Measurements from ENCODE around the gene QSER1. TPM values are rescaled to one million over a fixed set of nuclear protein-coding genes. Genes with fewer than 3 reads are reported as not detected.

The QSER1 gene
- total and polyA plus RNA-seq, 4 donors = 2.4 to 12.6 (median 7.1) TPM

DNA sequence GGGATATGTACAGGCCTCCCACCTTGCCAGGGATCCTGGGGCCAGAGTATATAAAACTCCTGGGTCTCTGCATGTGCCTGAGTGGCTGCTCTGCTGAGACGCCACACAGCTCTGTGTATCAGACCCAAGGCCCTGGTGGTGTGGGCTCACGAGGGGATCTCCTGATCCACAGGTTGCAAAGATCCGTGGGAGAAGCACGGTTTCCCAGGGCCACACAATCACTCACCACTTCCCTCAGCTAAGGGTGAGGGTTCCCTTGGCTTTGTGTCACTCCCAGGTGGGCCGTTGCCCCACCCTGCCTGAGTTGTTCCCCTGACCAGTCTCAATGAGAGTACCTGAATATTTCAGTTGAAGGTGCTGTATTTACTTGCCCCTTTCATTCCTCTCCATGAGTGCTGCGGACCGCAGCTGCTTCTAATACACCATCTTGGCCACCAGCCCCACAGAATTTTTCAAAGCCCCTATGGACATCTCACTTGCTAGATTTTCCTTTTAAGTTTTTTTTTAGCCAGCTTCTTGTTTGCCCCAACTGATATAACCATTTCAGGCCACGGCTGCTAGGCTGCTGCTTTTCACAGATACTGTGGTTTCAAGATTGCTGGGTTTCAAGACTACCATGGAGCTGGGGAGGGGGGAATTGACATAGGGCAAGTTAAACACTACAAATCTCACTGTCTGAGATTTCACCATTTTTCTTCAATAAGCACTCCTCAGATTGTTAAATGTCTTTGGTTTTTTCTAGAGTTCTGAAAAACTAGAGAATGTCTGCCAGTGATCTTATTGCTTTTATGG, 109.3 kb downstream of the QSER1 start:
- Histone ChIP-seq H3K27me3 (ENCODE audit: control insufficient read depth in 4 of 4, insufficient read depth in 4 of 4, low read length in 3 of 4) (no peaks in the 10 kb centered on the region), H3K9ac (ENCODE audit: low read depth in 1 of 2, low read length in 2 of 2) (no peak overlapping the region), H3K9me3 (ENCODE audit: control insufficient read depth in 4 of 4, low read length in 3 of 4) (no peaks in the 10 kb centered on the region), H3K4me3 (ENCODE audit: low read depth in 1 of 3, low read length in 3 of 3) (no peak overlapping the region), H3K27ac (ENCODE audit: low read depth in 1 of 2, low read length in 2 of 2) (no peak overlapping the region), H3K36me3 (ENCODE audit: control insufficient read depth in 4 of 4, insufficient read depth in 3 of 4, low read depth in 1 of 4, low read length in 3 of 4) (no peaks in the 10 kb centered on the region), H3K4me1 (ENCODE audit: control insufficient read depth in 4 of 4, insufficient read depth in 4 of 4, low read length in 3 of 4) (no peaks in the 10 kb centered on the region)
- no peak for DNase-seq (ENCODE audit: low spot score)
- TF ChIP-seq RXRA (IDR thresholded peaks at IDR 0.05) (no peak), SP1 (IDR thresholded peaks at IDR 0.05) (no peak), ATF3 (IDR thresholded peaks at IDR 0.05) (no peak), REST (IDR thresholded peaks at IDR 0.05) (no peak), FOXA1 (IDR thresholded peaks at IDR 0.05) (no peak), EGR1 (IDR thresholded peaks at IDR 0.05; ENCODE audit: low read depth in 2 of 2) (no peak), TAF1 (conservative IDR thresholded peaks at IDR 0.05) (no peak)
- WGBS = 93% methylated on average over 8 of the region's 8 CpGs

DNA sequence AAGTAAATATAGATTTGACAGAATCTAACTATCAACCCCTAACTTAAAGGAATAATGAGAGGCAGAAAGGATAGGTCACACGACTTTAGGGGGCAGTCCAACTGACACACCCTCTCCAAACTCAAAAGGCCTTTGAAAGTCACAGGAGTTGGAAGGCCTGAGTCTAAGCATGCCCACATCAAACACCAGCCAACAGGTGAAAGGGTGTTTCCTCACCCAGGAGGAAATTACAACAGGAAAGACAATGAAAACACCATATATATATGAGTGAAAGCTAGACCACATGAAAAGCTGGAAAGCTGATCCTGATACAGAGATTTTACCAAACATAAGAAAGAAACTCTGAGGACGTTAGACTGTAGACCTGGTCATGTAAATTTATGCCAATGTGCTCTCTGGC, 112.6 kb downstream of the QSER1 start:
- Histone ChIP-seq H3K4me1 (ENCODE audit: control insufficient read depth in 4 of 4, insufficient read depth in 4 of 4, low read length in 3 of 4) (no peaks in the 10 kb centered on the region), H3K4me3 (ENCODE audit: low read depth in 1 of 3, low read length in 3 of 3) (no peak overlapping the region), H3K27me3 (ENCODE audit: control insufficient read depth in 4 of 4, insufficient read depth in 4 of 4, low read length in 3 of 4) (no peaks in the 10 kb centered on the region), H3K36me3 (ENCODE audit: control insufficient read depth in 4 of 4, insufficient read depth in 3 of 4, low read depth in 1 of 4, low read length in 3 of 4) (no peaks in the 10 kb centered on the region), H3K27ac (ENCODE audit: low read depth in 1 of 2, low read length in 2 of 2) (no peak overlapping the region), H3K9ac (ENCODE audit: low read depth in 1 of 2, low read length in 2 of 2) (no peak overlapping the region), H3K9me3 (ENCODE audit: control insufficient read depth in 4 of 4, low read length in 3 of 4) (no peaks in the 10 kb centered on the region)
- WGBS = 69% methylated on average over 2 of the region's 2 CpGs
- no peak for DNase-seq (ENCODE audit: low spot score)
- no peak for TF ChIP-seq RXRA (IDR thresholded peaks at IDR 0.05)
- TF ChIP-seq ZBTB33 (IDR thresholded peaks at IDR 0.05) = no peak
- no peak for TF ChIP-seq CTCF (IDR thresholded peaks at IDR 0.05; ENCODE audit: low read depth, low read length, missing input control)
- TF ChIP-seq JUND (IDR thresholded peaks at IDR 0.05) = no peak
- no peak for TF ChIP-seq YY1 (IDR thresholded peaks at IDR 0.05)
- no peak for TF ChIP-seq RAD21 (IDR thresholded peaks at IDR 0.05)
- TF ChIP-seq EGR1 (IDR thresholded peaks at IDR 0.05; ENCODE audit: low read depth in 2 of 2) = no peak
- TF ChIP-seq FOXA2 (IDR thresholded peaks at IDR 0.05) = no peak
- TF ChIP-seq FOXA1 (IDR thresholded peaks at IDR 0.05) = no peak
- no peak for TF ChIP-seq REST (IDR thresholded peaks at IDR 0.05)
- no peak for TF ChIP-seq NR2F2 (IDR thresholded peaks at IDR 0.05)
- TF ChIP-seq MAX (IDR thresholded peaks at IDR 0.05) = no peak
- no peak for TF ChIP-seq TAF1 (conservative IDR thresholded peaks at IDR 0.05)
- TF ChIP-seq HNF4A (conservative IDR thresholded peaks at IDR 0.05) = no peak
- no peak for TF ChIP-seq SP1 (IDR thresholded peaks at IDR 0.05)
- no peak for TF ChIP-seq ATF3 (IDR thresholded peaks at IDR 0.05)

All from liver (tissue), 9 donors.